Activated CD4-positive, alpha-beta T cell treated with anti-CD3 and anti-CD28 coated beads, Interleukin-2, amount 10 ng/mL, durations not matched to agents 7 days and 5 days (primary cell): ENCODE data around the gene ZNF91. TPM values are rescaled to one million over a fixed set of nuclear protein-coding genes. Genes with fewer than 3 reads are reported as not detected.
"Not testable (repeated sequence)": the region's sequence is repeated elsewhere in the genome, so short reads cannot be mapped to it uniquely, and the experiment has no call there.

Experiments used
- CTCF ChIA-PET: fragments of 350-600 bp; sonication (Branson Sonifier 250); formaldehyde crosslinking; loops from one replicate; lab custom pipeline; 2021; ENCODE audit warnings: antibody characterized with exemption; lab: Charles Lee
- POLR2A ChIA-PET: fragments of 350-600 bp; sonication (Branson Sonifier 250); formaldehyde crosslinking; loops from one replicate; lab custom pipeline; 2021; ENCODE audit warnings: antibody characterized with exemption; lab: Charles Lee
- DNase-seq: peaks from one replicate; pipeline ENCODE4 v3.0.0-alpha.2; 2020
- H3K27ac Mint-ChIP-seq: one replicate; pipeline ENCODE4 v1.8.0; 2021; ENCODE audit warnings: mild to moderate bottlenecking, moderate library complexity, mixed read lengths
- H3K27me3 Mint-ChIP-seq: one replicate; pipeline ENCODE4 v1.8.0; 2021; ENCODE audit warnings: mixed read lengths
- H3K36me3 Mint-ChIP-seq: one replicate; pipeline ENCODE4 v1.8.0; 2021; ENCODE audit warnings: low read depth, mixed read lengths
- H3K4me1 Mint-ChIP-seq: one replicate; pipeline ENCODE4 v1.8.0; 2021; ENCODE audit warnings: mixed read lengths
- H3K4me3 Mint-ChIP-seq: one replicate; pipeline ENCODE4 v1.8.0; 2021; ENCODE audit warnings: mild to moderate bottlenecking, moderate library complexity, mixed read lengths
- H3K9me3 Mint-ChIP-seq: one replicate; pipeline ENCODE4 v1.8.0; 2021; ENCODE audit warnings: mixed read lengths
- total RNA-seq, 2 experiments: library from RNA; stranded (reverse); gene quantifications; one replicate each; pipeline ENCODE4 v1.2.3, GENCODE V29; 2021

ZNF91 gene
- total RNA-seq, 2 experiments from 2014 or later, result 56.8 to 64.7 TPM

DNA sequence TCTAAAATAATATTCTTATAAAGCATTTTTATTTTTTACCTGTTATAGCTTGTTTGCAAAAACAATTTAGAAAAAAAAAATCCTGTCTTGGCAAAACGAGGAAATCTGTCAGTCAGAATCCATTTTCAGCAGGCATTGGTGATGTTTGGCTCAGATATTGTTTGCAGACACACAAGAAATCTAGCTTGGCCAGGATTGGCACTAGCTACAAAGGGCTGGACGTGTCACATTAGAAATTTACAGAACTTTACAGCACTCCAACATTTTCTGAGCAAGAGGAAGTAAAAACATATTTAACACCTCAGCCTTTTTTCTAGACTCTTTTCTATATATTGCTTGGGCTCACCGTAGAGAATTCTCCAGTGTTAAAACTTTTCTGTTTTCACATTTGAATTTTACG is 9.9 kb downstream of the ZNF91 start:
- H3K4me1 Mint-ChIP-seq, result peaks cover 1% of the 10 kb centered on the region
- peaks cover 85% of the 10 kb centered on the region for H3K36me3 Mint-ChIP-seq
- CTCF ChIA-PET, result no interaction called here
- no peak overlapping the region for H3K27ac Mint-ChIP-seq
- no peaks in the 10 kb centered on the region for H3K27me3 Mint-ChIP-seq
- DNase-seq, result no peak
- H3K4me3 Mint-ChIP-seq, result no peak overlapping the region
- peaks cover 55% of the 10 kb centered on the region for H3K9me3 Mint-ChIP-seq
- POLR2A ChIA-PET, result no interaction called here

DNA sequence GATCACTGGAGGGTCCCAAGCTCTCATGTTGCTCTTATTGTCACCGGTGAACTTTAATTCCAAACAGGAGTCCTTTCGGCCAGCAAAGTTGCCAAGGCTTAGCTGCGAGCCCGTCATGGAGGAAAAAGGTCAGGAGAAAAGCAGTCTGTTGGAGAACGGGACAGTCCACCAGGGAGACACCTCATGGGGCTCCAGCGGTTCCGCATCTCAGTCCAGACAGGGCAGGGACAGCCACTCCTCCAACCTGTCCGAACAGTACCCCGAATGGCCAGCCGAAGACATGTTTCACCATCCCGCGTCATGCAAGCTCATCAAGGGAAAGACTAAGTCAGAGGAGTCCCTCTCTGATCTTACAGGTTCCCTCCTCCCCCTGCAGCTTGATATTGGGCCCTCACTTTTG is 10.4 kb downstream of the ZNF91 start:
- DNase-seq, result no peak
- POLR2A ChIA-PET, result no interaction called here
- CTCF ChIA-PET, result no interaction called here
- Mint-ChIP-seq H3K4me1 (peaks cover 1% of the 10 kb centered on the region), H3K27me3 (no peaks in the 10 kb centered on the region), H3K4me3 (no peak overlapping the region), H3K27ac (no peak overlapping the region), H3K9me3 (peaks cover 56% of the 10 kb centered on the region), H3K36me3 (peaks cover 86% of the 10 kb centered on the region)

- DNase-seq, result no peak
- Mint-ChIP-seq H3K27ac (no peak overlapping the region), H3K36me3 (peaks cover 86% of the 10 kb centered on the region), H3K4me1 (peaks cover 2% of the 10 kb centered on the region), H3K9me3 (peaks cover 55% of the 10 kb centered on the region), H3K27me3 (no peaks in the 10 kb centered on the region), H3K4me3 (no peak overlapping the region)
- CTCF ChIA-PET, result interaction anchor here (0.5 kb wide), 1 partner anchor 8 kb away, joined by 3 read pairs; no protein-coding TSS in a partner anchor
- POLR2A ChIA-PET, result no interaction called here
Measured at GRCh38 chr19:23384166-23384565, 11.1 kb downstream of the ZNF91 start.

- CTCF ChIA-PET, result no interaction called here
- no peaks in the 10 kb centered on the region for H3K27me3 Mint-ChIP-seq
- H3K4me1 Mint-ChIP-seq, result peaks cover 2% of the 10 kb centered on the region
- H3K9me3 Mint-ChIP-seq, result peaks cover 53% of the 10 kb centered on the region
- peaks cover 85% of the 10 kb centered on the region for H3K36me3 Mint-ChIP-seq
- POLR2A ChIA-PET, result no interaction called here
- no peak overlapping the region for H3K4me3 Mint-ChIP-seq
- no peak overlapping the region for H3K27ac Mint-ChIP-seq
- DNase-seq, result no peak
Measured at GRCh38 chr19:23382955-23383354, 12.3 kb downstream of the ZNF91 start.

- no peaks in the 10 kb centered on the region for H3K27me3 Mint-ChIP-seq
- H3K9me3 Mint-ChIP-seq, result peaks cover 53% of the 10 kb centered on the region
- peaks cover 86% of the 10 kb centered on the region for H3K36me3 Mint-ChIP-seq
- no peak for DNase-seq
- H3K4me1 Mint-ChIP-seq, result peaks cover 2% of the 10 kb centered on the region
- ChIA-PET CTCF (no interaction called here), POLR2A (no interaction called here)
- H3K4me3 Mint-ChIP-seq, result no peak overlapping the region
- H3K27ac Mint-ChIP-seq, result no peak overlapping the region
Measured at GRCh38 chr19:23381114-23381513, 14.2 kb downstream of the ZNF91 start.

- H3K9me3 Mint-ChIP-seq, result peaks cover 57% of the 10 kb centered on the region
- CTCF ChIA-PET, result interaction anchor here (1.2 kb wide), 1 partner anchor 420 kb away, joined by 4 read pairs; no protein-coding TSS in a partner anchor
- H3K27me3 Mint-ChIP-seq, POLR2A ChIA-PET, H3K27ac Mint-ChIP-seq, H3K4me3 Mint-ChIP-seq, DNase-seq, H3K4me1 Mint-ChIP-seq: not testable (repeated sequence)
- H3K36me3 Mint-ChIP-seq, result peaks cover 88% of the 10 kb centered on the region
Measured at GRCh38 chr19:23379671-23380070, 15.6 kb downstream of the ZNF91 start.

- H3K4me3 Mint-ChIP-seq, result no peak overlapping the region
- POLR2A ChIA-PET, result no interaction called here
Measured at GRCh38 chr19:23378948-23379347, 16.3 kb downstream of the ZNF91 start.

GRCh38 chr19:23377276-23377675 is 18.0 kb downstream of the ZNF91 start:
- no peaks in the 10 kb centered on the region for H3K27me3 Mint-ChIP-seq
- no peak overlapping the region for H3K4me3 Mint-ChIP-seq
- no peak for DNase-seq
- no peak overlapping the region for H3K27ac Mint-ChIP-seq
- peaks cover 60% of the 10 kb centered on the region for H3K9me3 Mint-ChIP-seq
- POLR2A ChIA-PET, result no interaction called here
- peaks cover 89% of the 10 kb centered on the region for H3K36me3 Mint-ChIP-seq
- peaks cover 2% of the 10 kb centered on the region for H3K4me1 Mint-ChIP-seq
- CTCF ChIA-PET, result no interaction called here

More at GRCh38 chr19:23378948-23379347, 16.3 kb downstream of the ZNF91 start:
- H3K9me3 Mint-ChIP-seq, result peaks cover 57% of the 10 kb centered on the region
- peaks cover 88% of the 10 kb centered on the region for H3K36me3 Mint-ChIP-seq
- H3K4me1 Mint-ChIP-seq, result peaks cover 2% of the 10 kb centered on the region
- DNase-seq, result no peak
- H3K27ac Mint-ChIP-seq, result no peak overlapping the region
- CTCF ChIA-PET, result interaction anchor here (1.2 kb wide), 1 partner anchor 421 kb away, joined by 4 read pairs; no protein-coding TSS in a partner anchor
- no peaks in the 10 kb centered on the region for H3K27me3 Mint-ChIP-seq

DNA sequence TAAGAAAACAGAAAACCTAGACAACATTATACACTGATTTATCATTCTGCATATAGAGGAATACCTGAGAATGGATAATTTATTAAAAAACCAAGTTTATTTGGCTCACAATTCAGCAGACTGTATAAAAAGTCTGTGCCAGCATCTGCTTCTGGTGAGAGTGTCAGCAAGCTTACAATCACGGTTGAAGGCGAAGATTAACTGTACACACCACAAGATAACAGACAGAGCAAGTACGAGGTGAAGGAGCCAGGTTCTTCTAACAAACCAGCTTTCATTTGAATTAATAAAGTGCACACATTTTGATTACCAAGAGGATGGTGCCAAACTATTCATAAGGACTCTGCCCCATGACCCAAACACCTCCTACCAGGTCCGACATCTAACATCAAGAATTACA is 28.8 kb downstream of the ZNF91 start:
- Mint-ChIP-seq H3K27ac (no peak overlapping the region), H3K36me3 (peaks cover 69% of the 10 kb centered on the region), H3K4me3 (no peak overlapping the region), H3K27me3 (no peaks in the 10 kb centered on the region), H3K4me1 (no peaks in the 10 kb centered on the region), H3K9me3 (peaks cover 28% of the 10 kb centered on the region)
- ChIA-PET CTCF (no interaction called here), POLR2A (no interaction called here)
- DNase-seq, result no peak

DNA sequence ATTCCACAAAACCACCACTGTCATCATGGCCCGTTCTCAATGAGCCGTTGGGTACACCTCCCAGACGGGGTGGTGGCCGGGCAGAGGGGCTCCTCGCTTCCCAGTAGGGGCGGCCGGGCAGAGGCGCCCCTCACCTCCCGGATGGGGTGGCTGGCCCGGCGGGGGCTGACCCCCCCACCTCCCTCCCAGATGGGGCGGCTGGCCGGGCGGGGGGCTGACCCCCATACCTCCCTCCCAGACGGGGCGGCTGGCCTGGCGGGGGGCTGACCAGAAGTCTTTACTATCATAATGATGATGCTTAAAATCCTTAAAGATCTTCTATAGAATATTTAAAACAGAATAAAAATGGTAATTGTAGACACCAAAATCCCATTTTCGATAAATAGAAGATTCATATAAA is 29.2 kb downstream of the ZNF91 start:
- DNase-seq, H3K27ac Mint-ChIP-seq, CTCF ChIA-PET, H3K4me3 Mint-ChIP-seq, H3K4me1 Mint-ChIP-seq, H3K27me3 Mint-ChIP-seq, POLR2A ChIA-PET: not testable (repeated sequence)
- Mint-ChIP-seq H3K9me3 (peaks cover 30% of the 10 kb centered on the region), H3K36me3 (peaks cover 69% of the 10 kb centered on the region)

- Mint-ChIP-seq H3K4me3 (no peak overlapping the region), H3K4me1 (no peaks in the 10 kb centered on the region), H3K36me3 (peaks cover 67% of the 10 kb centered on the region), H3K27ac (no peak overlapping the region), H3K27me3 (no peaks in the 10 kb centered on the region), H3K9me3 (peaks cover 36% of the 10 kb centered on the region)
- no peak for DNase-seq
- CTCF ChIA-PET, result interaction anchor here (0.6 kb wide), 1 partner anchor 727 kb away, joined by 4 read pairs; no protein-coding TSS in a partner anchor
- POLR2A ChIA-PET, result no interaction called here
Measured at GRCh38 chr19:23365222-23365621, 30.0 kb downstream of the ZNF91 start.

GRCh38 chr19:23361843-23362242 is 33.4 kb downstream of the ZNF91 start:
- H3K27ac Mint-ChIP-seq, POLR2A ChIA-PET: not testable (repeated sequence)

DNA sequence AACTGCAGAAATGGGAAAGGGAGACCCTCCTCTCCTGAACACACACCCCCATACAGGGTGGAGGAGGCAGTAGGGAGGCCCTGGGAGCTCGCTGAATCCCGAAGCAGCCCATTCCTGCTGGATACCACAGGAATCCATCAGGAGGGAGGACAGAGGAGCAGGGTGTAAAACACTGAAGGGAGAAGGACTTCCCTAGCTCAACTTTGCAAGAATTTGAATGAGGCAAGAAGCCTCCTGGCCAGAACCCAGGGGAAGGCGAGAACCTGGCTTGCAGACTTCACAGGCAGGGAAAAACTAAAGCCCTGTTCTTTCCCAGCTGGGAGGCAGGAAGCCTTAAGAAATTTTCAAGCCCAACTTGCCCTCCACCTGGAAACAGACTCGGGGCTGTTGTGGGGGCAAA is 43.5 kb downstream of the ZNF91 start:
- ChIA-PET CTCF (no interaction called here), POLR2A (no interaction called here)
- H3K27ac Mint-ChIP-seq, result no peak overlapping the region
- H3K4me1 Mint-ChIP-seq, result peaks cover 2% of the 10 kb centered on the region
- H3K9me3 Mint-ChIP-seq, result peaks cover 82% of the 10 kb centered on the region
- H3K27me3 Mint-ChIP-seq, result no peaks in the 10 kb centered on the region
- peaks cover 92% of the 10 kb centered on the region for H3K36me3 Mint-ChIP-seq
- no peak for DNase-seq
- no peak overlapping the region for H3K4me3 Mint-ChIP-seq

More at GRCh38 chr19:23361843-23362242, 33.4 kb downstream of the ZNF91 start:
- DNase-seq, H3K4me3 Mint-ChIP-seq, H3K4me1 Mint-ChIP-seq, H3K27me3 Mint-ChIP-seq, CTCF ChIA-PET: not testable (repeated sequence)
- peaks cover 54% of the 10 kb centered on the region for H3K9me3 Mint-ChIP-seq
- H3K36me3 Mint-ChIP-seq, result peaks cover 66% of the 10 kb centered on the region

GRCh38 chr19:23346696-23347095 is 48.6 kb downstream of the ZNF91 start:
- ChIA-PET CTCF (no interaction called here), POLR2A (no interaction called here)
- H3K4me1 Mint-ChIP-seq, result no peaks in the 10 kb centered on the region
- no peaks in the 10 kb centered on the region for H3K27me3 Mint-ChIP-seq
- no peak overlapping the region for H3K27ac Mint-ChIP-seq
- DNase-seq, result no peak
- H3K4me3 Mint-ChIP-seq, result no peak overlapping the region
- H3K9me3 Mint-ChIP-seq, result peaks cover 75% of the 10 kb centered on the region
- H3K36me3 Mint-ChIP-seq, result peaks cover 90% of the 10 kb centered on the region
